Prostate gland (tissue), 2 donors: ENCODE data around the gene AFAP1.
A peak's percentile ranks its signal among the peaks of the same experiment; 100 is the strongest.

Experiments
- POLR2A ChIP-seq: fragments of 450-650 bp; IDR thresholded peaks from one replicate; pipeline ENCODE4 v1.6.1; 2016; ENCODE audit warnings: antibody characterized with exemption, mild to moderate bottlenecking
- POLR2AphosphoS5 ChIP-seq: sonication (generic); formaldehyde crosslinking; IDR thresholded peaks from one replicate; pipeline ENCODE4 v1.6.1; 2017; ENCODE audit warnings: antibody characterized with exemption
- TF ChIP-seq, protein P1 (sequence below), 4 experiments: fragments of 200-600 bp in 2 of 4; fragments of 450-650 bp in 2 of 4; sonication (generic) in 2 of 4; IDR thresholded peaks; 1 replicate in 3 of 4; 2 replicates in 1 of 4; pipeline ENCODE4 v1.5.1; 2016 to 2019; ENCODE audit warnings: antibody characterized with exemption in 4 of 4, mild to moderate bottlenecking in 2 of 4, moderate library complexity in 2 of 4

DNA sequence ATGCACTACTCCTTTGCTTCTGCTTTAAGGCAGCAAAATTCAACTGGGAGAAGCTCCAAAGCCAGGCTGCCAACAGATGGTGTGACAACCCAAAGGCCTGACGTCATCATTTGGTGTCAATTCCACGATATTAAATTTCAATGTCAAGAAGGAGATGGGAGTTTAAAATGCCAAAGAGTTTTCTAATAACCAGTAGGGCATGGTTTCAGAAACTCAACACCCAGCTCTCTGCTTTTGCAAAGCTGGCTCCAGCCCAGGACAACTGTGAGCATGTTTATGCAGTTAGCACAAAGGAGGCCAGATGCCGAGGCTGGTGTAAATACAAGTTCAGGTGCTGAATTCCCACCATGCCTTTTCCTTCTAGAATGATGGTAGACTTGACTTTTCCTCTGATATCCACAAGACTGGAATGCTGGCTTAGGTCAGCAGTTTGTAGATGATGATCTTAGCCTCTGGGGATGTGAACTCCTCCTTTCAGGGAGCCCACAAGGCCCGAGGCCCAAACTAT, 67.3 kb downstream of the AFAP1 start:
- TF ChIP-seq, protein P1, sequence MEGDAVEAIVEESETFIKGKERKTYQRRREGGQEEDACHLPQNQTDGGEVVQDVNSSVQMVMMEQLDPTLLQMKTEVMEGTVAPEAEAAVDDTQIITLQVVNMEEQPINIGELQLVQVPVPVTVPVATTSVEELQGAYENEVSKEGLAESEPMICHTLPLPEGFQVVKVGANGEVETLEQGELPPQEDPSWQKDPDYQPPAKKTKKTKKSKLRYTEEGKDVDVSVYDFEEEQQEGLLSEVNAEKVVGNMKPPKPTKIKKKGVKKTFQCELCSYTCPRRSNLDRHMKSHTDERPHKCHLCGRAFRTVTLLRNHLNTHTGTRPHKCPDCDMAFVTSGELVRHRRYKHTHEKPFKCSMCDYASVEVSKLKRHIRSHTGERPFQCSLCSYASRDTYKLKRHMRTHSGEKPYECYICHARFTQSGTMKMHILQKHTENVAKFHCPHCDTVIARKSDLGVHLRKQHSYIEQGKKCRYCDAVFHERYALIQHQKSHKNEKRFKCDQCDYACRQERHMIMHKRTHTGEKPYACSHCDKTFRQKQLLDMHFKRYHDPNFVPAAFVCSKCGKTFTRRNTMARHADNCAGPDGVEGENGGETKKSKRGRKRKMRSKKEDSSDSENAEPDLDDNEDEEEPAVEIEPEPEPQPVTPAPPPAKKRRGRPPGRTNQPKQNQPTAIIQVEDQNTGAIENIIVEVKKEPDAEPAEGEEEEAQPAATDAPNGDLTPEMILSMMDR (IDR thresholded peaks at IDR 0.05), result no peak
- TF ChIP-seq POLR2AphosphoS5 (peak; percentile 79), POLR2A (no peak)
